Caco-2 (cell line): ENCODE measurements around the gene PMM2. TPM values are rescaled to one million over a fixed set of nuclear protein-coding genes. Genes with fewer than 3 reads are reported as not detected.

Experiments
- BruUV-seq: library from RNA; stranded (reverse); fragments of 400-500 nt; replicated peaks from 2 replicates; lab custom pipeline; 2021; lab: Mats Ljungman, UMichigan
- CTCF ChIA-PET: fragments of 300-600 bp; sonication (Branson Sonifier 250); formaldehyde crosslinking; loops from one replicate; lab custom pipeline; 2022; ENCODE audit warnings: antibody characterized with exemption; lab: Charles Lee
- POLR2A ChIA-PET: fragments of 300-600 bp; sonication (Branson Sonifier 250); formaldehyde crosslinking; loops from one replicate; lab custom pipeline; 2022; ENCODE audit warnings: antibody characterized with exemption; lab: Charles Lee
- DNase-seq, 2 experiments: peaks; one replicate each; pipeline versions ENCODE4 v3.0.0 to v3.0.0-alpha.2; 2020 to 2022
- H3K27me3 ChIP-seq: replicated peaks from 2 replicates; pipeline ENCODE4 v1.6.0; 2011; ENCODE audit warnings: low read length; ENCODE audit not compliant: control insufficient read depth, insufficient read depth
- H3K36me3 ChIP-seq: 2 replicates; pipeline ENCODE4 v1.5.1; 2011; ENCODE audit warnings: low read length; ENCODE audit not compliant: control insufficient read depth, insufficient read depth
- H3K4me1 ChIP-seq: fragments of 250-450 bp; sonication (Bioruptor Pico); 2 replicates; pipeline ENCODE4 v1.5.1; 2020; ENCODE audit warnings: mild to moderate bottlenecking
- H3K4me3 ChIP-seq: 2 replicates; pipeline ENCODE4 v1.5.1; 2011; ENCODE audit warnings: low read depth, mild to moderate bottlenecking, control low read depth, low read length
- H3K9me3 ChIP-seq: fragments of 250-450 bp; sonication (Bioruptor Pico); 2 replicates; pipeline ENCODE4 v1.5.1; 2020; ENCODE audit warnings: mild to moderate bottlenecking, moderate library complexity
- H3K27ac Mint-ChIP-seq: one replicate; pipeline ENCODE4 v1.8.0; 2022; ENCODE audit warnings: mixed read lengths; ENCODE audit not compliant: unreplicated experiment
- H3K27me3 Mint-ChIP-seq: one replicate; pipeline ENCODE4 v1.8.0; 2022; ENCODE audit warnings: mixed read lengths; ENCODE audit not compliant: insufficient read depth, unreplicated experiment
- H3K36me3 Mint-ChIP-seq: one replicate; pipeline ENCODE4 v1.8.0; 2022; ENCODE audit warnings: mild to moderate bottlenecking, mixed read lengths; ENCODE audit not compliant: insufficient read depth, unreplicated experiment
- H3K4me1 Mint-ChIP-seq: one replicate; pipeline ENCODE4 v1.8.0; 2022; ENCODE audit warnings: low read depth, mixed read lengths; ENCODE audit not compliant: unreplicated experiment
- H3K4me3 Mint-ChIP-seq: one replicate; pipeline ENCODE4 v1.8.0; 2022; ENCODE audit warnings: mild to moderate bottlenecking, moderate library complexity, mixed read lengths; ENCODE audit not compliant: unreplicated experiment
- H3K9me3 Mint-ChIP-seq: one replicate; pipeline ENCODE4 v1.8.0; 2022; ENCODE audit warnings: mixed read lengths; ENCODE audit not compliant: unreplicated experiment
- intact Hi-C: fragments of 100-400 bp; cut with micrococcal nuclease; formaldehyde crosslinking; loops from one replicate; pipeline ENCODE4 v1.10.0; 2022; ENCODE audit not compliant: unreplicated experiment
- total RNA-seq: library from RNA; stranded (reverse); gene quantifications from 2 replicates; pipeline ENCODE4 v1.2.3, GENCODE V29; 2022
- TF ChIP-seq, protein P1 (sequence below), 2 experiments: fragments of 200-600 bp in 1 of 2; IDR thresholded peaks; 1 replicate in 1 of 2; 2 replicates in 1 of 2; pipeline versions ENCODE4 v1.5.1 to v1.8.0; 2011 to 2022; ENCODE audit warnings: antibody characterized with exemption in 1 of 2, control low read depth in 1 of 2, inconsistent platforms in 1 of 2, low read depth in 1 of 2, low read length in 1 of 2, mild to moderate bottlenecking in 1 of 2, moderate library complexity in 1 of 2; ENCODE audit not compliant: insufficient read depth in 1 of 2, severe bottlenecking in 1 of 2, unreplicated experiment in 1 of 2

The PMM2 gene
- total RNA-seq, 1 experiment from 2014 or later: 69.0 TPM

- H3K4me3 ChIP-seq: no peak overlapping the region
- H3K36me3 ChIP-seq: no peaks in the 10 kb centered on the region
- Mint-ChIP-seq H3K4me1 (no peaks in the 10 kb centered on the region), H3K27ac (no peak overlapping the region), H3K4me3 (no peak overlapping the region), H3K36me3 (peaks cover 11% of the 10 kb centered on the region), H3K27me3 (no peaks in the 10 kb centered on the region), H3K9me3 (no peaks in the 10 kb centered on the region)
- H3K4me1 ChIP-seq: no peaks in the 10 kb centered on the region
- no peak for DNase-seq
- POLR2A ChIA-PET: no interaction called here
- intact Hi-C loops: no loop called here
- no peaks in the 10 kb centered on the region for H3K9me3 ChIP-seq
- CTCF ChIA-PET: no interaction called here
- BruUV-seq: no TSS peak
- no peaks in the 10 kb centered on the region for H3K27me3 ChIP-seq
- TF ChIP-seq, protein P1, sequence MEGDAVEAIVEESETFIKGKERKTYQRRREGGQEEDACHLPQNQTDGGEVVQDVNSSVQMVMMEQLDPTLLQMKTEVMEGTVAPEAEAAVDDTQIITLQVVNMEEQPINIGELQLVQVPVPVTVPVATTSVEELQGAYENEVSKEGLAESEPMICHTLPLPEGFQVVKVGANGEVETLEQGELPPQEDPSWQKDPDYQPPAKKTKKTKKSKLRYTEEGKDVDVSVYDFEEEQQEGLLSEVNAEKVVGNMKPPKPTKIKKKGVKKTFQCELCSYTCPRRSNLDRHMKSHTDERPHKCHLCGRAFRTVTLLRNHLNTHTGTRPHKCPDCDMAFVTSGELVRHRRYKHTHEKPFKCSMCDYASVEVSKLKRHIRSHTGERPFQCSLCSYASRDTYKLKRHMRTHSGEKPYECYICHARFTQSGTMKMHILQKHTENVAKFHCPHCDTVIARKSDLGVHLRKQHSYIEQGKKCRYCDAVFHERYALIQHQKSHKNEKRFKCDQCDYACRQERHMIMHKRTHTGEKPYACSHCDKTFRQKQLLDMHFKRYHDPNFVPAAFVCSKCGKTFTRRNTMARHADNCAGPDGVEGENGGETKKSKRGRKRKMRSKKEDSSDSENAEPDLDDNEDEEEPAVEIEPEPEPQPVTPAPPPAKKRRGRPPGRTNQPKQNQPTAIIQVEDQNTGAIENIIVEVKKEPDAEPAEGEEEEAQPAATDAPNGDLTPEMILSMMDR (IDR thresholded peaks at IDR 0.05; ENCODE audit: insufficient read depth in 1 of 2, low read depth in 1 of 2, low read length in 1 of 2, severe bottlenecking in 1 of 2, unreplicated experiment in 1 of 2): no peak
These were observed 22.3 kb upstream of the PMM2 start for GRCh38 chr16:8775359-8775758.

DNA sequence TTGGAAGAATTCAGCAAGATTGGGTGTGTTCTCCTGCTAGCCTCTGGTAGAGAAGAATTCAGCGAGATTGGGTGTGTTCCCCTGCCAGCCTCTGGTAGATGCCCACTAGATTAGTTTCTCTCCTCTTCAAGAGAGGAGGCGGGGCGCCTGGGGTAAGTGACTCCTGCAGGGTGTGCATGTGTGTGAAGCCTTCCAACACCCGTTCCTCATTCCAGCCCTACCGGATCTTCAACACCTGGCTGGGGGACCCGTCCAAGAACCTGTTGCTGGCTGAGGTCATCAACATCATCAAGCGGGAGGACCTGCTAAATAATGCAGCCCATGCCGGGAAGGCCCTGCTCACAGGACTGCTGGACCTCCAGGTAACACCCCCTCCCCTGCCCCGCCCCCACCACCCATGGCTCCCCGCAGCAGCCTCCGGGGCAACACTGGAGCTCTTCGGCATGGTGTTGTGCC lies 21.5 kb upstream of the PMM2 start:
- Histone ChIP-seq H3K4me1 (no peaks in the 10 kb centered on the region), H3K27me3 (no peaks in the 10 kb centered on the region), H3K9me3 (no peaks in the 10 kb centered on the region), H3K4me3 (no peak overlapping the region), H3K36me3 (no peaks in the 10 kb centered on the region)
- H3K27ac Mint-ChIP-seq: no peak overlapping the region
- H3K4me3 Mint-ChIP-seq: no peak overlapping the region
- intact Hi-C loops: no loop called here
- no peaks in the 10 kb centered on the region for H3K27me3 Mint-ChIP-seq
- no peaks in the 10 kb centered on the region for H3K9me3 Mint-ChIP-seq
- ChIA-PET CTCF (no interaction called here), POLR2A (no interaction called here)
- DNase-seq: no peak
- H3K36me3 Mint-ChIP-seq: peaks cover 11% of the 10 kb centered on the region
- H3K4me1 Mint-ChIP-seq: no peaks in the 10 kb centered on the region
- no TSS peak for BruUV-seq
- TF ChIP-seq, protein P1 (IDR thresholded peaks at IDR 0.05; ENCODE audit: insufficient read depth in 1 of 2, low read depth in 1 of 2, low read length in 1 of 2, severe bottlenecking in 1 of 2, unreplicated experiment in 1 of 2): no peak

- TF ChIP-seq, protein P1 (IDR thresholded peaks at IDR 0.05; ENCODE audit: insufficient read depth in 1 of 2, low read depth in 1 of 2, low read length in 1 of 2, severe bottlenecking in 1 of 2, unreplicated experiment in 1 of 2): no peak
- no peak overlapping the region for H3K27ac Mint-ChIP-seq
- no peaks in the 10 kb centered on the region for H3K36me3 ChIP-seq
- ChIA-PET POLR2A (no interaction called here), CTCF (interaction anchor here (0.7 kb wide), 1 partner anchor 226 kb away, joined by 4 read pairs; no protein-coding TSS in a partner anchor)
- no peaks in the 10 kb centered on the region for H3K27me3 Mint-ChIP-seq
- BruUV-seq: no TSS peak
- H3K9me3 ChIP-seq: no peaks in the 10 kb centered on the region
- H3K4me1 Mint-ChIP-seq: no peaks in the 10 kb centered on the region
- intact Hi-C loops: no loop called here
- peaks cover 11% of the 10 kb centered on the region for H3K36me3 Mint-ChIP-seq
- H3K4me3 Mint-ChIP-seq: no peak overlapping the region
- no peaks in the 10 kb centered on the region for H3K4me1 ChIP-seq
- DNase-seq: no peak
- H3K27me3 ChIP-seq: no peaks in the 10 kb centered on the region
- no peaks in the 10 kb centered on the region for H3K9me3 Mint-ChIP-seq
- no peak overlapping the region for H3K4me3 ChIP-seq
These were observed 20.4 kb upstream of the PMM2 start for GRCh38 chr16:8777217-8777616.
